HepG2 (cell line): ENCODE results near the gene VAV2. TPM values are rescaled to one million over a fixed set of nuclear protein-coding genes. Genes with fewer than 3 reads are reported as not detected.

ENCODE experiments used
- ATAC-seq: fragments of 200-7000 bp; cut with Tn5 transposase; 3 replicates; pipeline ENCODE4 v1.9.1; 2020; ENCODE audit warnings: mild to moderate bottlenecking, moderate library complexity
- BruUV-seq: library from RNA; stranded (reverse); fragments of 400-500 nt; replicated peaks from 2 replicates; lab custom pipeline; 2021; lab: Mats Ljungman, UMichigan
- CTCF ChIA-PET: fragments of 300-600 bp; formaldehyde crosslinking; extraction: SDS; loops from one replicate; lab custom pipeline; 2021; ENCODE audit warnings: low total read pairs, inconsistent platforms, low intra/inter-chr PET ratio; lab: Yijun Ruan, JAX
- POLR2A ChIA-PET: fragments of 350-600 bp; sonication (Branson Sonifier 250); formaldehyde crosslinking; loops from one replicate; lab custom pipeline; 2020; ENCODE audit warnings: antibody characterized with exemption, inconsistent platforms; lab: Yijun Ruan, JAX
- DNase-seq: peaks from one replicate; pipeline ENCODE4 v3.0.0-alpha.2; 2015; ENCODE audit warnings: low spot score
- FAIRE-seq: peaks from 3 replicates; lab custom pipeline; 2011; peaks lifted over from hg19 to GRCh38; lab: Jason Lieb, UNC
- H2AFZ ChIP-seq: one replicate; pipeline ENCODE4 v1.6.1; 2011; ENCODE audit warnings: low read length, inconsistent platforms
- H3K27ac ChIP-seq: fragments of 300-600 bp; 3 replicates; pipeline ENCODE4 v1.8.0; 2011; ENCODE audit warnings: mixed run types, mild to moderate bottlenecking, mixed read lengths, low read length, inconsistent platforms; ENCODE audit not compliant: insufficient read depth; ENCODE audit errors: extremely low read length
- H3K27me3 ChIP-seq, 2 experiments: fragments of 200-600 bp in 1 of 2; 2 replicates in 1 of 2; 3 replicates in 1 of 2; pipeline versions ENCODE4 v1.6.0 to v1.8.0; 2011; ENCODE audit warnings: low read length in 2 of 2, mild to moderate bottlenecking in 2 of 2, moderate library complexity in 2 of 2, inconsistent platforms in 1 of 2; ENCODE audit not compliant: insufficient read depth in 2 of 2, control insufficient read depth in 1 of 2
- H3K36me3 ChIP-seq, 2 experiments: fragments of 200-600 bp in 1 of 2; replicated peaks in 1 of 2; 2 replicates in 1 of 2; 3 replicates in 1 of 2; pipeline versions ENCODE4 v1.5.1 to v1.8.0; 2011; ENCODE audit warnings: low read length in 2 of 2, inconsistent platforms in 1 of 2; ENCODE audit not compliant: insufficient read depth in 2 of 2, control insufficient read depth in 1 of 2
- H3K4me1 ChIP-seq: 2 replicates; pipeline ENCODE4 v1.5.1; 2012; ENCODE audit warnings: low read length, inconsistent platforms; ENCODE audit not compliant: insufficient read depth
- H3K4me2 ChIP-seq: 2 replicates; pipeline ENCODE4 v1.6.0; 2011; ENCODE audit warnings: low read depth, low read length, inconsistent platforms
- H3K4me3 ChIP-seq, 3 experiments: fragments of 200-600 bp in 1 of 3; sonication (generic), shearing (Covaris generic) in 1 of 3; replicated peaks in 1 of 3; 2 replicates each; pipeline ENCODE4 v1.5.1; 2011 to 2016; ENCODE audit warnings: low read length in 3 of 3, inconsistent platforms in 2 of 3, low read depth in 2 of 3, mild to moderate bottlenecking in 2 of 3, control low read depth in 1 of 3, mixed read lengths in 1 of 3; ENCODE audit not compliant: insufficient read depth in 1 of 3
- H3K79me2 ChIP-seq: one replicate; pipeline ENCODE4 v1.6.1; 2011; ENCODE audit warnings: low read length, inconsistent platforms; ENCODE audit not compliant: insufficient read depth
- H3K9ac ChIP-seq: 2 replicates; pipeline ENCODE4 v1.6.0; 2011; ENCODE audit warnings: mild to moderate bottlenecking, low read depth, low read length, inconsistent platforms; ENCODE audit not compliant: insufficient read depth
- H3K9me3 ChIP-seq: 2 replicates; pipeline ENCODE4 v1.5.1; 2012; ENCODE audit warnings: mild to moderate bottlenecking, low read length
- H4K20me1 ChIP-seq: 2 replicates; pipeline ENCODE4 v1.6.0; 2011; ENCODE audit warnings: inconsistent platforms, mild to moderate bottlenecking, low read length, moderate library complexity; ENCODE audit not compliant: insufficient read depth
- BCL3 ChIP-seq: sonication (generic); formaldehyde crosslinking; IDR thresholded peaks from 2 replicates; pipeline ENCODE4 v1.5.1; 2020; ENCODE audit warnings: mild to moderate bottlenecking, missing genetic modification reagents, moderate library complexity
- EEA1 ChIP-seq: sonication (generic); formaldehyde crosslinking; IDR thresholded peaks from 2 replicates; pipeline ENCODE4 v1.5.1; 2020; ENCODE audit warnings: mild to moderate bottlenecking, missing genetic modification reagents, borderline replicate concordance
- EED ChIP-seq: sonication (generic); formaldehyde crosslinking; IDR thresholded peaks from 2 replicates; pipeline ENCODE4 v1.5.0; 2020; ENCODE audit warnings: mild to moderate bottlenecking, missing genetic modification reagents
- HBP1 ChIP-seq: IDR thresholded peaks from 2 replicates; pipeline ENCODE4 v1.6.1; 2016; ENCODE audit warnings: low read depth, control low read depth
- PBX3 ChIP-seq: sonication (generic); formaldehyde crosslinking; IDR thresholded peaks from 2 replicates; pipeline ENCODE4 v1.8.1; 2023; ENCODE audit warnings: missing genetic modification reagents, inconsistent platforms, borderline replicate concordance
- SMYD3 ChIP-seq: sonication (generic); formaldehyde crosslinking; IDR thresholded peaks from 2 replicates; pipeline ENCODE4 v1.8.1; 2023; ENCODE audit warnings: mild to moderate bottlenecking, missing genetic modification reagents
- THAP9 ChIP-seq: sonication (generic); formaldehyde crosslinking; IDR thresholded peaks from 2 replicates; pipeline ENCODE4; 2020; ENCODE audit warnings: missing genetic modification reagents, mild to moderate bottlenecking, borderline replicate concordance
- ZFP36L1 ChIP-seq: sonication (generic); formaldehyde crosslinking; IDR thresholded peaks from 2 replicates; pipeline ENCODE4 v1.8.0; 2022; ENCODE audit warnings: mild to moderate bottlenecking, missing genetic modification reagents, moderate library complexity
- ZFP41 ChIP-seq: sonication (generic); formaldehyde crosslinking; IDR thresholded peaks from 2 replicates; pipeline ENCODE4 v1.4.0; 2020; ENCODE audit warnings: mild to moderate bottlenecking, missing genetic modification reagents, borderline replicate concordance
- ZFX ChIP-seq: sonication (generic); formaldehyde crosslinking; IDR thresholded peaks from 2 replicates; pipeline ENCODE4 v1.4.0; 2020; ENCODE audit warnings: mild to moderate bottlenecking, low read depth, missing genetic modification reagents, moderate library complexity
- ZNF101 ChIP-seq: sonication (generic); formaldehyde crosslinking; IDR thresholded peaks from 2 replicates; pipeline ENCODE4 v1.4.0; 2020; ENCODE audit warnings: mild to moderate bottlenecking, low read depth, missing genetic modification reagents, borderline replicate concordance
- ZNF230 ChIP-seq: sonication (generic); formaldehyde crosslinking; IDR thresholded peaks from 2 replicates; pipeline ENCODE4 v1.4.0; 2020; ENCODE audit warnings: mild to moderate bottlenecking, missing genetic modification reagents
- ZNF354B ChIP-seq: sonication (generic); formaldehyde crosslinking; IDR thresholded peaks from 2 replicates; pipeline ENCODE4 v1.8.0; 2022; ENCODE audit warnings: mild to moderate bottlenecking, missing genetic modification reagents
- ZNF703 ChIP-seq: sonication (generic); formaldehyde crosslinking; IDR thresholded peaks from 2 replicates; pipeline ENCODE4 v1.5.1; 2020; ENCODE audit warnings: missing genetic modification reagents, mild to moderate bottlenecking, moderate library complexity, borderline replicate concordance
- ZNF782 ChIP-seq: sonication (generic); formaldehyde crosslinking; IDR thresholded peaks from 2 replicates; pipeline ENCODE4 v1.4.0; 2020; ENCODE audit warnings: missing genetic modification reagents, mild to moderate bottlenecking, borderline replicate concordance
- ZNF83 ChIP-seq: sonication (generic); formaldehyde crosslinking; IDR thresholded peaks from 2 replicates; pipeline ENCODE4 v1.4.0; 2020; ENCODE audit warnings: missing genetic modification reagents, mild to moderate bottlenecking, borderline replicate concordance
- ZSCAN25 ChIP-seq: sonication (generic); formaldehyde crosslinking; IDR thresholded peaks from 2 replicates; pipeline ENCODE4 v1.8.0; 2022; ENCODE audit warnings: mild to moderate bottlenecking, missing genetic modification reagents
- WGBS: methylation state at CpG from one replicate; pipeline ENCODE4 v1.1.6; 2017; ENCODE audit warnings: low lambda C conversion rate; 5-methylcytosine and 5-hydroxymethylcytosine counted together
- in situ Hi-C: cut with HindIII; loops from 2 replicates; pipeline ENCODE4 v1.10.0; 2017; ENCODE audit warnings: low pct_unique_long_range_greater_than_20kb; ENCODE audit not compliant: extremely low pct_ligation_motif_present
- intact Hi-C: fragments of 100-400 bp; cut with micrococcal nuclease; formaldehyde crosslinking; loops from one replicate; pipeline ENCODE4 v1.10.0; 2022; ENCODE audit not compliant: unreplicated experiment
- polyA plus RNA-seq, 8 experiments: library from polyadenylated mRNA; depleted of rRNA in 3 of 8; stranded (reverse) in 7 of 8; unstranded in 1 of 8; fragments of >200 nt; fragmentation: Illumina TruSeq in 4 of 8; extraction: Trizol in 4 of 8; gene quantifications; 2 replicates each; pipeline versions ENCODE4 v1.2.1 to v1.2.3, GENCODE V29; 2011 to 2016; ENCODE audit warnings: low read depth in 4 of 8, missing spikeins in 1 of 8, mixed read lengths in 1 of 8; ENCODE audit not compliant: insufficient read depth in 1 of 8
- total RNA-seq, 5 experiments: library from RNA; depleted of rRNA; stranded (reverse); fragments of >200 nt; fragmentation: Illumina TruSeq; extraction: Trizol; gene quantifications; 2 replicates each; pipeline ENCODE4 v1.2.3, GENCODE V29; 2016; ENCODE audit warnings: low read depth in 1 of 5

VAV2 gene
- total and polyA plus RNA-seq, 2 of the 13 experiments (the other 11 are each of a cell fraction or from before 2014, with no cell fraction given) = 22.5 to 22.9 TPM

- Histone ChIP-seq H3K9me3 (no peaks in the 10 kb centered on the region), H3K4me3 (peak overlapping the region; percentile 48 to 73 (median 48)), H4K20me1 (peaks cover 8% of the 10 kb centered on the region; the same call in 1 of the 2 replicates), H3K9ac (peak overlapping the region; percentile 68), H3K4me1 (peaks cover 83% of the 10 kb centered on the region), H2AFZ (no peak overlapping the region), H3K27ac (peak overlapping the region; percentile 92), H3K79me2 (peaks cover 96% of the 10 kb centered on the region), H3K4me2 (peak overlapping the region; percentile 95), H3K27me3 (no peaks in the 10 kb centered on the region), H3K36me3 (peaks cover 0 to 8% of the 10 kb centered on the region in 2 experiments; a peak in 1 of 5 replicates)
- WGBS = 7% methylated on average over 2 of the region's 16 CpGs
- no peak for DNase-seq
- intact Hi-C loops (loop anchor here (1.0 to 5.0 kb wide), 4 partner anchors 11 to 87 kb away; no protein-coding TSS in a partner anchor), in situ Hi-C loops (no loop called here)
- ChIA-PET CTCF (no interaction called here), POLR2A (interaction anchor here (1.0 to 3.3 kb wide), 9 partner anchors 11 to 189 kb away, joined by 3 to 24 read pairs (median 9); partner anchors contain the start of gene BRD3OS)
- peak; percentile 8 for ATAC-seq
- TSS peak; percentile 31 for BruUV-seq
- FAIRE-seq = no peak
- peak; percentile 87; the same call in 1 of the 2 replicates for TF ChIP-seq ZNF703 (CRISPR knock-in tag)
- no peak for TF ChIP-seq ZNF230 (CRISPR knock-in tag)
- TF ChIP-seq ZNF782 (CRISPR knock-in tag) = no peak
- TF ChIP-seq ZNF83 = 0 out of 2 replicates have a peak, but pooled peaks have one; percentile 20
- 0 out of 2 replicates have a peak, but pooled peaks have one; percentile 8 for TF ChIP-seq ZFP41 (CRISPR knock-in tag)
- TF ChIP-seq HBP1 = no peak; the same call in 1 of the 2 replicates
- no peak for TF ChIP-seq BCL3 (CRISPR knock-in tag)
- TF ChIP-seq EED (CRISPR knock-in tag) = peak; percentile 78; the same call in 1 of the 2 replicates
- TF ChIP-seq ZFX = no peak
- no peak for TF ChIP-seq SMYD3 (CRISPR knock-in tag)
- TF ChIP-seq EEA1 (CRISPR knock-in tag) = 0 out of 2 replicates have a peak, but pooled peaks have one; percentile 15
- no peak for TF ChIP-seq ZNF101 (CRISPR knock-in tag)
- TF ChIP-seq ZSCAN25 (CRISPR knock-in tag) = no peak; the same call in 1 of the 2 replicates
- TF ChIP-seq PBX3 = 0 out of 2 replicates have a peak, but pooled peaks have one; percentile 51
- no peak for TF ChIP-seq ZNF354B (CRISPR knock-in tag)
- peak; percentile 31; the same call in 1 of the 2 replicates for TF ChIP-seq THAP9 (CRISPR knock-in tag)
- TF ChIP-seq ZFP36L1 (CRISPR knock-in tag) = peak; percentile 24; the same call in 1 of the 2 replicates
These were observed 13.2 kb downstream of the VAV2 start for GRCh38 chr9:133978899-133979272.
